SK-N-SH (cell line): Measurements from ENCODE around the gene UCKL1. TPM values are rescaled to one million over a fixed set of nuclear protein-coding genes. Genes with fewer than 3 reads are reported as not detected.

Source experiments
- CTCF ChIA-PET: fragments of 300-600, 350-600 bp; formaldehyde crosslinking; extraction: SDS; loops from one replicate; lab custom pipeline; 2021; lab: Yijun Ruan, JAX
- POLR2A ChIA-PET: fragments of 350-600 bp; sonication (Branson Sonifier 250); formaldehyde crosslinking; extraction: SDS; loops from one replicate; lab custom pipeline; 2020; ENCODE audit warnings: antibody characterized with exemption, inconsistent platforms; lab: Yijun Ruan, JAX
- DNase-seq: peaks from one replicate; pipeline ENCODE4 v3.0.0; 2012
- H2AFZ ChIP-seq: fragments of 200-600 bp; sonication (generic); 2 replicates; pipeline ENCODE4 v1.8.1; 2016; ENCODE audit warnings: antibody characterized with exemption, mild to moderate bottlenecking, low read depth
- H3F3A ChIP-seq: fragments of 200-600 bp; sonication (generic); replicated peaks from 2 replicates; pipeline ENCODE3; 2016; ENCODE audit warnings: antibody characterized with exemption, mild to moderate bottlenecking; ENCODE audit not compliant: insufficient read depth
- H3K27ac ChIP-seq, 2 experiments: fragments of 200-500 bp in 1 of 2; fragments of 200-600 bp in 1 of 2; sonication (Bioruptor generic) in 1 of 2; sonication (generic), shearing (Covaris generic) in 1 of 2; 2 replicates each; pipeline versions ENCODE4 v1.5.1 to v1.6.1; 2014 to 2016; ENCODE audit warnings: low read depth in 2 of 2, inconsistent platforms in 1 of 2, low read length in 1 of 2, mild to moderate bottlenecking in 1 of 2, mixed read lengths in 1 of 2
- H3K27me3 ChIP-seq: fragments of 200-600 bp; sonication (generic), shearing (Covaris generic); 2 replicates; pipeline ENCODE4 v1.6.1; 2016; ENCODE audit warnings: mixed run types; ENCODE audit not compliant: insufficient read depth
- H3K36me3 ChIP-seq, 2 experiments: fragments of 200-500 bp in 1 of 2; fragments of 200-600 bp in 1 of 2; sonication (Bioruptor generic) in 1 of 2; sonication (generic) in 1 of 2; replicated peaks in 1 of 2; 2 replicates each; pipeline versions ENCODE3 to v1.5.1; 2014 to 2016; ENCODE audit warnings: low read length in 1 of 2, mild to moderate bottlenecking in 1 of 2; ENCODE audit not compliant: insufficient read depth in 2 of 2, control insufficient read depth in 1 of 2
- H3K4me1 ChIP-seq, 2 experiments: fragments of 200-500 bp in 1 of 2; fragments of 200-600 bp in 1 of 2; sonication (Bioruptor generic) in 1 of 2; sonication (generic), shearing (Covaris generic) in 1 of 2; 2 replicates each; pipeline versions ENCODE4 v1.5.1 to v1.6.1; 2014 to 2016; ENCODE audit warnings: low read depth in 1 of 2, low read length in 1 of 2, mixed run types in 1 of 2; ENCODE audit not compliant: insufficient read depth in 2 of 2, control insufficient read depth in 1 of 2
- H3K4me2 ChIP-seq: fragments of 200-600 bp; sonication (generic), shearing (Covaris generic); 2 replicates; pipeline ENCODE4 v1.6.1; 2017; ENCODE audit warnings: mixed run types
- H3K4me3 ChIP-seq, 2 experiments: fragments of 200-500 bp in 1 of 2; fragments of 200-600 bp in 1 of 2; sonication (Bioruptor generic) in 1 of 2; sonication (generic), shearing (Covaris generic) in 1 of 2; 2 replicates each; pipeline versions ENCODE4 v1.5.1 to v1.8.1; 2014 to 2016; ENCODE audit warnings: low read depth in 2 of 2, inconsistent platforms in 1 of 2, low read length in 1 of 2, mild to moderate bottlenecking in 1 of 2, mixed read lengths in 1 of 2, moderate library complexity in 1 of 2
- H3K79me2 ChIP-seq: fragments of 200-600 bp; sonication (generic); 2 replicates; pipeline ENCODE4 v1.8.1; 2017; ENCODE audit warnings: mild to moderate bottlenecking; ENCODE audit not compliant: insufficient read depth
- H3K9ac ChIP-seq: fragments of 200-600 bp; sonication (generic); 2 replicates; pipeline ENCODE4 v1.6.1; 2017; ENCODE audit warnings: mixed run types
- H3K9me2 ChIP-seq: fragments of 200-600 bp; sonication (generic); 2 replicates; pipeline ENCODE4 v1.6.1; 2017; ENCODE audit warnings: mixed run types
- H3K9me3 ChIP-seq: fragments of 200-600 bp; sonication (generic); 2 replicates; pipeline ENCODE4 v1.6.1; 2017; ENCODE audit warnings: mixed run types, mild to moderate bottlenecking, moderate library complexity
- H4K20me1 ChIP-seq: fragments of 200-600 bp; sonication (generic); 2 replicates; pipeline ENCODE4 v1.6.1; 2017; ENCODE audit warnings: mild to moderate bottlenecking, mixed run types; ENCODE audit not compliant: insufficient read depth
- CHD2 ChIP-seq: fragments of 150-350 bp; IDR thresholded peaks from 2 replicates; pipeline ENCODE4 v1.6.1; 2018; ENCODE audit warnings: low read length; ENCODE audit not compliant: partially characterized antibody
- FOSL2 ChIP-seq: IDR thresholded peaks from 2 replicates; pipeline ENCODE4 v1.4.0; 2012; ENCODE audit warnings: low read depth, mild to moderate bottlenecking, moderate library complexity, borderline replicate concordance
- GABPA ChIP-seq: IDR thresholded peaks from 2 replicates; pipeline ENCODE4 v1.4.0; 2012; ENCODE audit warnings: low read depth, mild to moderate bottlenecking
- IRF3 ChIP-seq: fragments of 150-350 bp; IDR thresholded peaks from 2 replicates; pipeline ENCODE4 v1.6.1; 2016; ENCODE audit warnings: mild to moderate bottlenecking, low read depth, low read length
- MXI1 ChIP-seq: IDR thresholded peaks from 2 replicates; pipeline ENCODE4 v1.6.1; 2012; ENCODE audit warnings: mild to moderate bottlenecking, low read depth, low read length, improper control_type of control experiment
- NRF1 ChIP-seq: IDR thresholded peaks from 2 replicates; pipeline ENCODE4 v1.6.1; 2012; ENCODE audit warnings: low read depth, mild to moderate bottlenecking, low read length
- PBX3 ChIP-seq: IDR thresholded peaks from 2 replicates; pipeline ENCODE4; 2012
- POLR2AphosphoS5 ChIP-seq: IDR thresholded peaks from 2 replicates; pipeline ENCODE4 v1.6.1; 2012; ENCODE audit warnings: low read depth, low read length
- RAD21 ChIP-seq: IDR thresholded peaks from 2 replicates; pipeline ENCODE4 v1.6.1; 2012; ENCODE audit warnings: mild to moderate bottlenecking, low read length
- REST ChIP-seq: IDR thresholded peaks from 2 replicates; pipeline ENCODE4 v1.6.1; 2012; ENCODE audit warnings: mild to moderate bottlenecking, low read depth, low read length, moderate library complexity
- TAF1 ChIP-seq: IDR thresholded peaks from 2 replicates; pipeline ENCODE4 v1.6.1; 2012; ENCODE audit warnings: low read depth, mild to moderate bottlenecking, low read length, moderate library complexity, borderline replicate concordance
- TCF12 ChIP-seq: IDR thresholded peaks from 2 replicates; pipeline ENCODE4 v1.4.0; 2012
- USF2 ChIP-seq: fragments of 150-350 bp; IDR thresholded peaks from 2 replicates; pipeline ENCODE4 v1.6.1; 2017; ENCODE audit warnings: antibody characterized with exemption, low read length, low read depth, borderline replicate concordance
- YY1 ChIP-seq: IDR thresholded peaks from 2 replicates; pipeline ENCODE4 v1.4.0; 2012; ENCODE audit warnings: low read depth, mild to moderate bottlenecking
- WGBS: methylation state at CpG from one replicate; pipeline ENCODE4 v1.1.6; 2017; ENCODE audit warnings: low lambda C conversion rate; 5-methylcytosine and 5-hydroxymethylcytosine counted together
- polyA plus RNA-seq, 3 experiments: library from polyadenylated mRNA; depleted of rRNA; stranded (reverse); fragments of >200 nt; gene quantifications; 2 replicates each; pipeline ENCODE4 v1.2.3, GENCODE V29; 2012

UCKL1 gene
- polyA plus RNA-seq, 1 of the 3 experiments (the other 2 are of a cell fraction): 71.6 TPM

- ChIA-PET CTCF (no interaction called here), POLR2A (no interaction called here)
- no peaks in the 10 kb centered on the region for H3K9me2 ChIP-seq
- H3K4me3 ChIP-seq: no peak overlapping the region
- H3K9me3 ChIP-seq: no peaks in the 10 kb centered on the region
- H3K4me2 ChIP-seq: no peak overlapping the region
- H4K20me1 ChIP-seq: peaks cover 26% of the 10 kb centered on the region; the same call in 1 of the 2 replicates
- DNase-seq: no peak
- no peak overlapping the region for H3K27ac ChIP-seq
- peaks cover 16% of the 10 kb centered on the region; the same call in 1 of the 2 replicates for H3K79me2 ChIP-seq
- TF ChIP-seq USF2 (no peak), YY1 (no peak), IRF3 (no peak), RAD21 (no peak), GABPA (no peak), CHD2 (no peak), TCF12 (no peak), FOSL2 (no peak), POLR2AphosphoS5 (no peak), PBX3 (no peak), NRF1 (no peak), TAF1 (no peak), REST (no peak), MXI1 (no peak)
- H3K27me3 ChIP-seq: no peaks in the 10 kb centered on the region
- H3F3A ChIP-seq: no peaks in the 10 kb centered on the region
- no peaks in the 10 kb centered on the region for H3K4me1 ChIP-seq
- no peak overlapping the region for H2AFZ ChIP-seq
- WGBS: 96% methylated on average over 18 of the region's 19 CpGs
- H3K36me3 ChIP-seq: peaks cover 15 to 62% of the 10 kb centered on the region in 2 experiments
- H3K9ac ChIP-seq: no peak overlapping the region
Observed at GRCh38 chr20:63931735-63932134, 24.5 kb downstream of the UCKL1 start.
